ENCODE measurements around the gene CDK15.
A peak's percentile ranks its signal among the peaks of the same experiment; 100 is the strongest.

CDK15 gene

DNA sequence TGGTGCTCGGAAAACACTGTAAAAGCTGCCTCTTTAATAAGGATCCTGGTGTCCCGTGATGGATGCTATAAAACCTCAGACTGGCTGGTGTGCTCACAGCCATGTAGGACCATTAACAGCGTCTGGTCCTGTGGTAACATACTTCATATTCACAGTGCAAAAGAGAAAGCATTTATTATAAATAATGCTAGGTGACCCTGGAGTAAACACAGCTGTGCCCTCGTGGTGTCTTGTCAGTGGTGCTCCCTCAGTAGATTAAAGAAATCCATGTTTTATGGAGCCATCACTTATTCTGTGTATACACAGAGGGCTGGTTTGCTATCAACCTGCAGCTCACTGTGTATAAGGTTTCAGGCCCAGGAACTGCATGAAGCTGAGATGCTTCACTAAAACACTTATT lies 106.9 kb downstream of the CDK15 start:
- no peak for DNase-seq

- DNase-seq, result no peak
Measured at GRCh38 chr2:201915446-201915845, 109.1 kb downstream of the CDK15 start.

GRCh38 chr2:201916565-201916964 lies 110.2 kb downstream of the CDK15 start:
- DNase-seq, result no peak

- peak in 1 of 2 experiments; percentile 29 for DNase-seq
Measured at GRCh38 chr2:201918616-201919307, 112.4 kb downstream of the CDK15 start.

DNA sequence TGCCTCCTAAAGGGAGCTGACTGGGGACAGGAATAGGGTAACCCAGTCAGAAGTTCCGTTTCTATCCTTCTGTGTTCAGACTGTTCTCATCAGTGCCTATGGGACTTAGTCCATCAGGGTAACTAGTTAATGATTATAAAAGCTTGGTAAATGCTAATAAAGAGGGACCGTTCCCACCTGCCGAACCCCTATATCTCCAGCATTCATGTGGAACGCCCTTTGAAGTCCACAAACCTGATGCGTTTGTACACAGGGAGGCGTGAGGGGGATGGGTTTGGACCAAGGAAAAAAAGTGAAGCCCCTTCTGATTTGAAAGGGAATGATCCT lies 112.9 kb downstream of the CDK15 start:
- DNase-seq, result no peak

DNA sequence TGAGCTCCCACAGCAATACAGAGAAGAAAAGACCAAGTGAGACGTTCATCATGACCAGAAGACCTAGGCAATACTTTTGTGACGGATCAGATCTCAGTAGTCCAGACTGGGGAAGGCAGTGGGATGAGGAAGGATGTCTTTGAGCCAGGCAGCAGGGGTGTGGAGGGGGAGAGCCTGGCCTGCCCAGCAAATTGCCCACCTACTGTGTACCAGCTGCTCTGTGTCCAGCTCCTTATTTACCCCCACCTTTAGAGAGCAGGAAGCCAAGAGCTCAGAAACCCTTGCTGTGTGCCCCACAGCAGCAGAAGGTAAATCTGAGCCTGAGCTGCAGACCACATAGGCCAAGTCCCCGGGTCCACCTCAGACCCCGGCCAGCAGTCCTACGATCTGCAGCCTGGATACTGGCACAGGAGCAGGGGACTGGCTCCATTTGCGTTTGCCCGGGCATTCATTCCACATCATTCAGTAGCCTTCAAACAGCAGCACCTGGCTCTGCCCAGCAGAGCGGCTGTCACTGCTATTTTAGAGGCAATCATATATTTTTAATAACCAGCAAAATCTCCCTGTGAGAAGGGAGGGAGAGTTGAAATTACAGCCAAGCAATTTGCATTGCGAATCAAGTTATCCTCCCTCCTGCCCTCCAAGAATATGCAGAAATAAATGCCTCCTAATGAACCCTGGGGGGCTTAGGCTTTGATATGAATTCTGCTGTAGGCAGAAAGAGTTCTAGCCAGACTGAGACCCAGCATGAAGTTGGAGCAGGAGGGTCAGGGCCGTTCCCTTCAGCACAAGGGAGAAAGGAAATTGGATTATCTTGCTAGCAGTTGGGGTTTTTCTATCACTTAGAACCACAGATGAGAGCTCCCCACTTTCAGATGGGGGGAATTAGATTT lies 117.3 kb downstream of the CDK15 start:
- peak; percentile 26 to 88 for DNase-seq

- no peak for DNase-seq
Measured at GRCh38 chr2:201924453-201924852, 118.1 kb downstream of the CDK15 start.

DNA sequence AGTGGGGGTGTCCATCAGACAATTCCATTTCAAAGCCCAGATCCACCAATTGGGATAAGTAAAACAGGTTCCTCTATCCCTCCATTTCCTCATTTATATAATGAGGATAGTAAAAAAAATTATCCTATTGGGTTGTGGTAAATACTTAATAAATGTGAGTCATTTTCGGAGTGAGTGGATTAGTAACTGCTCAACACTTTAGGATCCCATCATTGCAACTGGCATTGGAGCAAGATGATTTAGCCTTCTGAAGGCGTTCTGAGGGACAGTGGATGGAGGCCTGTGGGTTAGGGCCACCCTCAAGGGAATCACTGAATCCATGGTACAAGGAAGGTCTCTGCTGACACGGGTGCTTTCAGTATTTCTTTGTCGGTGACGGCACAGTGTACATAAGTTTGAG lies 118.7 kb downstream of the CDK15 start:
- no peak for DNase-seq

DNA sequence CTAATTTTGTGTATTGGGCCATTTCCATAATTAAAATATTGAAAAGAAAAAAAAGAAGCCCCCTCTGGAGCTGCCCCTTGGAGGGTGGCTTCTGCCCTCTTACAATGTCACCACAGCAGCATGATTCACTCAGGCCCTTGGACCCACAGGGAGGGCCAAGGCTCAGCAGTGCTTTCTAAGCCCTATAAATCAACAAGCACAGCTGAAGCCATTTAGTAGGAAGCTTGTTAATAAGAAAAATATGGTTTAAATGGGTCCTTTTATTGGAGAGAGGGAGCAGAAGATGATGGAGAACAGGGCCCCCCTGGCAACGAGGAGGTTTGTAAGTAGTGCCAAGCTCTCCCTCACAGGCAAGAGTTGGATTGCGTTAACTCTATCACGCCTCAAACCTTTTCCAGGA lies 119.7 kb downstream of the CDK15 start:
- DNase-seq, result no peak

DNA sequence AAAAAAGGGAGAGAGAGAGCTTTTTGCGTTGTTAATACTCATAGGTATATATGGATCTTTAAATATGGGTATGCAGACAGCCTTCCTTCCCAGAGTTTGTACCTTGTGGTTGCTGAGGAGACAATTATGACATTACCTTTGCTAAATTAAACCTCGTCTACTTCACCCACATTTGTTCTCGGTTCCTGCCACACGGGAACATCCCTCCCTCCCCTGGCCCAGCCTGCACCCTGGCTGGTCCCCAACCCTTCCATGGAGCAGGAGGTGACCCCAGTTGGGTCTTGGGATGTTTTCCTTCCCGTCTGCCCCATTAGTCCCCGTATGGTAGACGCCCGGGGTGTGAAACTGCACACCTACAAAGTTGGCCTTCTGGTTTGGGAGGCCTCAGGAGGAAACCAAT lies 122.0 kb downstream of the CDK15 start:
- DNase-seq, result no peak

DNA sequence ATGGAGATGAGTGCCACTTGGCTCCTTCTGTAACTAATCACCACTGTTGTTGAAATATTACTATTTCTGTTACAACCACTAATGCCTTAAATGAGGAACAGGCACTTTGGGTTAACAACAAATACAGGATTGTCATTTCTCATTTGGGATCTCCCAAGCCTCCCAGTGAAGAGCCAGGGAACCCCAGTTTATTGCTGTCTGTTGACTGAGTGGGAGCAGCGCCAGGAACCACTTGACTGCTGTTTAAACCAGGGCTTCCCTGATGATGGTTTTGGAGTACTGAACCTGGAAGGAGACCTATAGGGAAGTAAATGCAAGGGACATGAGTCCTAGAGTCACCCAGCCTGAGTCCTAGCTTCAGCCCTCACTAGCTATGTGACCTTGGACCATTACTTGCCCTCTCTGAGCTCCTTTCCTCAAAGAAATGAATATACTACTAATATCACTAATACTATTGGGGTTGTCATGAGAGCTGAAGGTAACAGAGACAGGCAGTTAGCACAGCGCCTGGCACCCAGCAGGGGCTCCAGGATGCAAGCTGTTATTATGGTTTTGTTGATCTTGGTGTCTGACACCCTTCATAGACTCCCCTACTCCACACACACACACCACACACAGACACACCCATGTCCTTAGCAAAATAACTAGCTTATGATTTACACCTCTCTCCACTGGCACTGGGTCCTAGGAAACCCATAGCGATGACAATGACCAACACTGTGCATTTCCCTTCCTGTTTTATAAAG lies 123.1 kb downstream of the CDK15 start:
- peak in 1 of 2 experiments; percentile 6 for DNase-seq

DNA sequence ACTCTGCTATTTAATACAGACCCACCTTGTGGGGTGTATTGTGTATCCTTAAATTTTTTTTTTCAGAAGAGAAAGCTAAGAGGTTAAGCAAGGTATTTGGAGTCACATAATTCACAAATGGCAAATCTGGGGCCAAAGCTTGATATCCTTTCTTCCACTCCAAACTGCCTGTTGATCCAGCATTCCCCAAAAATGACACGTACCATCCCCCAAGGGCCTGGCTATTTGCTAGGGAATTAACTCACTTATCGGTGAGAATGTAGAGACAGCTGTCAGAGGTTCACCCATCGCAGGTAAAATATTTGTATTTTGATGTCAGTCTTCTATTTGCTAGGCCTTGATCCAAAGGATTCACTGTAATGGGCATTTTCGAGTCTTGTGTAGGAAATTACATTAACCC lies 123.7 kb downstream of the CDK15 start:
- no peak for DNase-seq

DNA sequence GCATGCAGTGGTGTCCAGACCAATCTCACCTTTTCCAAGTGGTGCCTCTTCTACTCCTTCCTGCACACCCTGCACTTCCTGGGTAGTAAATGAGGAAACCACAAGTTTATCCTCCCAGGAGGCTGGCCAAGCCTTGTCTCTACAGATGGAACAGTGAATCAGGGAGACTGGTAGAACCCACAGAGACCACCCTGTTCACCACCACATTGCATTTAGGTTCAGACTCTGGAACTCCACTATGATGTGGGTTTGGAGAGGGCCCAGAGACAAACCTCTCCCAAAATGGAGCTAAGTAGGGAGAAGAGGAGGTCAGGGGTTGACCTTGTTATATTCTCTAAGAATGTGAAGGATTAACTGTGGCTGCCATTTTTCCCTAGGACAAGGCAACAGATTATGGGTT lies 124.5 kb downstream of the CDK15 start:
- DNase-seq, result no peak

GRCh38 chr2:201931475-201931874 lies 125.1 kb downstream of the CDK15 start:
- no peak for DNase-seq

- DNase-seq, result no peak
Measured at GRCh38 chr2:201931951-201932350, 125.6 kb downstream of the CDK15 start.

- DNase-seq, result peak in 1 of 2 experiments; percentile 6
Measured at GRCh38 chr2:201932511-201932910, 126.2 kb downstream of the CDK15 start.

DNA sequence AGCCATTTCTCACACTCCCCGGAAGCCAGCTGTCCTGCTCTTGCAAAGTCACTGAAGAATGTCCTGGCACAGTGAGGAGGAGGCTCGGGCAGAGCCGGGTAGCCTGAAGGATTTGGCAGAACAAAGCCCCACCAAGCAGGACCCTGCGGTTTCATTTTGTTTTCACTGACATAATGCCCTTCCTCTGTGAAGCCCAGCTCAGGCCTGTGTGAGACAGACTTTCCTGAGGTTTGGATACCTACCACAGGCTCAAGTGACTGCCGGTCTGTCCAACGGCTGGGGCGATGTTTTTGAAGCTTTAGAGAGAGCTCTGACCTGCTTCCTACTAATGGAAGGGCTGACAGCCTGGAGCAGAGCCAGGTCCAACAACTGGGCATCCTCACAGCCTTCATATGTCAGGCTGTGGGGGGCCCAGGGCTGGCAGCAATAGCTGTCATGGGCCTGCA lies 127.5 kb downstream of the CDK15 start:
- peak in 1 of 2 experiments; percentile 71 for DNase-seq

DNA sequence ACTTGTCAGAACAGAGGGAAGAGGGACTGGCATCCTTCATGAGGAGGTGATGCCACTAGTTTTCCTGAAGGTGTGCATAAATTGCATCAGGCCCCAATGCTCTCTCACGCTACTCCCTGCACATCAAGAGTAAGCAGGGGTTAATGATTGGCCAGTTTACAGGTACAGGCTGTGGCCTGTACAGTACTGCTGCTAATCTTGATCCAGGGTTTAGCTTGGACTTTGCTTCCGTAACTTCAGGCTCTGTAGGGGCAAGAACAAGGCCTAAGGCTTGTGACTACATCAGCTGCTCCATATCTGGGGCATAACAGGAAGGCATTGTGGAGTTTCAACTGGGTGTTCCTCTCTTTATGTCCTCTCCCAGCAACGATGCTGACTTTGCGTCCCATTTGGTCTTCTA lies 130.5 kb downstream of the CDK15 start:
- DNase-seq, result no peak

DNA sequence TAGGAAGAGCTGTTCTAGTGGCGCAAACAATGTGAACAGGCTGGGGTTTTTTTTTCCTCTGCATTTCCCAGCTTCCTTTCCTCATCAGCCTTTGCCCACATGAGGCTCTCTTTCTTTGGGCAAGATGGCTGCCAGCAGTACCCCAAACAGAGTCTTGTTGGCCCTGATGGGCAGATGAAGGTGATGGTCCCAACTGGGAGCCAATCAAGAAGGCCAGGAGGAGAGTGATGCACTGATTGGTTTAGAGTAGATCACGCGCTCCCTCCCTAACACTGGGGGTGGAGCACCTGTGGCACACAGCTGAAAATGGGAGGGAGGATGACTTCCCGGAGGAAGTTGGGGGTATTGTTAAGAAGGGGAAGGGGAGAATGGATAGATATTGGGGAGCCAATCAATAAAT lies 131.0 kb downstream of the CDK15 start:
- no peak for DNase-seq

DNA sequence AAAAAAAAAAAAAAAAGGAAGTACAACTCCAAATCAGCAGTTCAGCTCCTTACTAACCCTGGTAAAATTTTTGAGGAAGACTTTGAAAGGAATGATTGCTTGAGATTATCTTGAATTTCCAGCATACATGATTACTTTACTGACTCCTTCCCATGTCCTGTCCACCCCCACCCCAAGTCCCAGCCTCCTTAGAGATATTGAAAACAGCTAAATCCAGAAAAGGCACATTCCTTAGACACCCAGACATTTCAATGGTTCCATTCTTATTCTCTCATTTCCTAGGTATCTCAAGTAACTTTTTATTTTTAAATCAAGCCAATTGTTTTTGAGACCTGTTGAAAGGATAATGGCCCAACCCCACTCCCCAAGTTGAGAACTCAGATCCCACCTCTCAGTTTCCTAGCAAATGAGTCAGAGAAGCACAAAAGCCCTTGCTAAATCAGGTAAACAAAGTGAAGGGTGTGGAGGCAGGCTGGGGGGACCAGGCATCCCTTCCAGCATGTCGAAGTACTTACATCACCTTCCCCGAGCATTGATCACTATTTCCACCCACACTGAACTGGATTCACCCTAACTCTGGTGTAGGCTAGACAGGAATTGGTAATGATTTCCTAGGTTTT lies 131.9 kb downstream of the CDK15 start:
- DNase-seq, result no peak

GRCh38 chr2:201938781-201939180 lies 132.4 kb downstream of the CDK15 start:
- no peak for DNase-seq

GRCh38 chr2:201939453-201939941 lies 133.2 kb downstream of the CDK15 start:
- no peak for DNase-seq

DNA sequence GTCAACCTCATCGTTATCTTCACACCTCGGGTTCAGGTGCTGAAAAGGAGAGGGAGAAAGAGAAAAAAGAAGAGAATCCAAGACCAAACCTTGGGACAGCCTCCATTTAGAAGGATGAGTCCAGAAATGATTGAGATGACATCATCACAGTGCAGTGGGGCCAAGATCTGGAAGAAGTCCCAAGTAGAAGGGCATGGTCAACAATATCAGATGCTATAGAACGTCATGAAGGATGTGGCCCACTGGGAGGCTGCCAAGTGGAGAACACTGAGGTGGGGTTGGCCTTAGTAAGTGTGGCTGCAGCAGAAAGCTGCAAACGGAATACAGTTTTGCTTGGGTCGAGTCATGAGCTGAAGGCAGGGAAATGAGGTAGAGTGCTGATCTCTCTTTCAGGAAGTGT lies 136.2 kb downstream of the CDK15 start:
- DNase-seq, result no peak

Measured in cerebellar nuclear complex (tissue), 1 donor.